GM12872 (cell line): Measurements from ENCODE around the gene LENG1.

ENCODE experiments used
- CTCF ChIP-seq: IDR thresholded peaks from 3 replicates; pipeline ENCODE4 v1.5.1; 2011; ENCODE audit warnings: low read depth, mild to moderate bottlenecking, low read length, moderate library complexity; ENCODE audit not compliant: insufficient read depth

Gene LENG1

GRCh38 chr19:54191811-54192453 lies 32.4 kb upstream of the LENG1 start:
- TF ChIP-seq CTCF, result no peak

GRCh38 chr19:54191011-54191810 lies 31.7 kb upstream of the LENG1 start, which contains the start of gene TSEN34:
Gene TSEN34, plus strand, starts transcription at chr19:54191308. Its CDS starts 57 bp downstream, at chr19:54191365.
- TF ChIP-seq CTCF, result no peak

GRCh38 chr19:54190503-54191010 lies 31.0 kb upstream of the LENG1 start:
- no peak for TF ChIP-seq CTCF

- TF ChIP-seq CTCF, result no peak
Measured at GRCh38 chr19:54189735-54190502, 30.4 kb upstream of the LENG1 start.

- peak; percentile 47; the same call in 2 of the 3 replicates for TF ChIP-seq CTCF
Measured at GRCh38 chr19:54189145-54189734, 29.7 kb upstream of the LENG1 start, which contains the start of gene MBOAT7. Gene MBOAT7, minus strand, starts transcription at chr19:54189580. Its CDS starts 1,072 bp downstream, at chr19:54188508.

- no peak for TF ChIP-seq CTCF
Measured at GRCh38 chr19:54188215-54188871, 28.8 kb upstream of the LENG1 start.
